Left lung (tissue), 14 donors: Measurements from ENCODE around the gene APRT. TPM values are rescaled to one million over a fixed set of nuclear protein-coding genes. Genes with fewer than 3 reads are reported as not detected.
A peak's percentile ranks its signal among the peaks of the same experiment; 100 is the strongest.

ENCODE experiments used
- ATAC-seq: fragments of 200-7000 bp; cut with Tn5 transposase; one replicate; pipeline ENCODE4 v1.9.1; 2020; ENCODE audit warnings: moderate library complexity
- DNase-seq, 4 donors: peaks; one replicate each; pipeline ENCODE4 v3.0.0-alpha.2; 2013 to 2020
- H3K27ac ChIP-seq, 2 donors: fragments of 200-600 bp; sonication (generic) in 1 of 2; one replicate each; pipeline versions ENCODE4 v1.5.0 to v1.8.0; 2020 to 2021
- H3K27me3 ChIP-seq, 2 donors: fragments of 200-600 bp; sonication (generic) in 1 of 2; one replicate each; pipeline versions ENCODE4 v1.5.0 to v1.8.0; 2020 to 2021
- H3K36me3 ChIP-seq, 2 donors: fragments of 200-600 bp; sonication (generic) in 1 of 2; one replicate each; pipeline versions ENCODE4 v1.5.0 to v1.8.0; 2020 to 2021
- H3K4me1 ChIP-seq, 2 donors: fragments of 200-600 bp; one replicate each; pipeline ENCODE4 v1.8.0; 2021
- H3K4me3 ChIP-seq, 2 donors: fragments of 200-600 bp; sonication (generic) in 1 of 2; one replicate each; pipeline versions ENCODE4 v1.5.0 to v1.8.0; 2020 to 2021; ENCODE audit warnings: mild to moderate bottlenecking in 1 of 2
- H3K9me3 ChIP-seq, 2 donors: fragments of 200-600 bp; sonication (generic) in 1 of 2; one replicate each; pipeline versions ENCODE4 v1.5.0 to v1.8.0; 2020 to 2021
- CTCF ChIP-seq, 2 donors: fragments of 200-600 bp; sonication (generic) in 1 of 2; IDR thresholded peaks; one replicate each; pipeline versions ENCODE4 v1.5.0 to v1.8.0; 2021; ENCODE audit warnings: antibody characterized with exemption in 2 of 2
- intact Hi-C, 2 donors: fragments of 100-400 bp; cut with DNase I; formaldehyde crosslinking; loops; one replicate each; pipeline versions ENCODE4 v1.11.2 to v1.14.2; 2022
- long read RNA-seq, 12 donors: library from polyadenylated mRNA in 2 of 12; unstranded in 2 of 12; transcript quantifications; one replicate each; pipeline ENCODE4 v2.0.0 and lab custom pipeline, GENCODE V29; 2019 to 2026
- polyA plus RNA-seq, 6 donors: library from polyadenylated mRNA; unstranded; fragments of 120-200 nt; gene quantifications; one replicate each; pipeline ENCODE4 v1.2.1, GENCODE V29; 2013; ENCODE audit not compliant: insufficient read length in 6 of 6
- total RNA-seq, 2 donors: library from RNA; stranded (reverse); fragmentation: NEBNext Ultra II Directional; extraction: Animal tissue kit (Norgen Biotek cat#: 25700); gene quantifications; one replicate each; pipeline ENCODE4 v1.2.1, GENCODE V29; 2021
- donor health status: DM: no; HTN: yes; CAD: no.
- donor health status: DM: no; HTN: no; CAD: no.

The APRT gene
- total RNA-seq (100 to 1,000 TPM; 108 to 161 TPM), polyA plus RNA-seq (100 to 1,000 TPM in 2 of 6 donors, 10 to 100 TPM in 4; 69.9 to 106 (median 83.4) TPM)
- long read RNA-seq, donor 1, transcript APRT-201 (5 exons, 947 nt): major isoform, 82 of 155 reads
- long read RNA-seq, donor 1, transcript APRT-202 (5 exons, 664 nt): minor isoform, 28 of 155 reads
- long read RNA-seq, donor 1, partial matches to known transcripts: 0 of 155 reads
- long read RNA-seq, donor 1, other reads (novel, unspliced or antisense): 36 of 155 reads
- long read RNA-seq, donor 2, transcript APRT-201 (5 exons, 947 nt): major isoform, 48 of 99 reads
- long read RNA-seq, donor 2, transcript APRT-202 (5 exons, 664 nt): minor isoform, 26 of 99 reads
- long read RNA-seq, donor 2, partial matches to known transcripts: 0 of 99 reads
- long read RNA-seq, donor 2, other reads (novel, unspliced or antisense): 20 of 99 reads
- long read RNA-seq, donor 3, transcript APRT-201 (5 exons, 947 nt): major isoform, 48 of 91 reads
- long read RNA-seq, donor 3, transcript APRT-202 (5 exons, 664 nt): minor isoform, 27 of 91 reads
- long read RNA-seq, donor 3, partial matches to known transcripts: 0 of 91 reads
- long read RNA-seq, donor 3, other reads (novel, unspliced or antisense): 13 of 91 reads
- long read RNA-seq, donor 4, transcript APRT-202 (5 exons, 664 nt): minor isoform, 22 of 223 reads
- long read RNA-seq, donor 4, transcript APRT-201 (5 exons, 947 nt): major isoform, 175 of 223 reads
- long read RNA-seq, donor 4, partial matches to known transcripts: 7 of 223 reads
- long read RNA-seq, donor 4, other reads (novel, unspliced or antisense): 18 of 223 reads
- long read RNA-seq, donor 5, transcript APRT-202 (5 exons, 664 nt): minor isoform, 26 of 83 reads
- long read RNA-seq, donor 5, transcript APRT-201 (5 exons, 947 nt): major isoform, 47 of 83 reads
- long read RNA-seq, donor 5, partial matches to known transcripts: 0 of 83 reads
- long read RNA-seq, donor 5, other reads (novel, unspliced or antisense): 5 of 83 reads
- long read RNA-seq, donor 6, transcript APRT-202 (5 exons, 664 nt): minor isoform, 28 of 122 reads
- long read RNA-seq, donor 6, transcript APRT-201 (5 exons, 947 nt): major isoform, 43 of 122 reads
- long read RNA-seq, donor 6, partial matches to known transcripts: 25 of 122 reads
- long read RNA-seq, donor 6, other reads (novel, unspliced or antisense): 19 of 122 reads
- long read RNA-seq, donor 7, transcript APRT-202 (5 exons, 664 nt): minor isoform, 11 of 49 reads
- long read RNA-seq, donor 7, transcript APRT-201 (5 exons, 947 nt): major isoform, 28 of 49 reads
- long read RNA-seq, donor 7, partial matches to known transcripts: 0 of 49 reads
- long read RNA-seq, donor 7, other reads (novel, unspliced or antisense): 6 of 49 reads
- long read RNA-seq, donor 8, transcript APRT-201 (5 exons, 947 nt): major isoform, 53 of 96 reads
- long read RNA-seq, donor 8, transcript APRT-202 (5 exons, 664 nt): minor isoform, 25 of 96 reads
- long read RNA-seq, donor 8, partial matches to known transcripts: 0 of 96 reads
- long read RNA-seq, donor 8, other reads (novel, unspliced or antisense): 15 of 96 reads
- long read RNA-seq, donor 9: 0 reads
- long read RNA-seq, donor 10, transcript APRT-201 (5 exons, 947 nt): major isoform, 322 of 441 reads
- long read RNA-seq, donor 10, transcript APRT-202 (5 exons, 664 nt): minor isoform, 74 of 441 reads
- long read RNA-seq, donor 10, partial matches to known transcripts: 8 of 441 reads
- long read RNA-seq, donor 10, other reads (novel, unspliced or antisense): 34 of 441 reads
- long read RNA-seq, donor 11: 0 reads
- long read RNA-seq, donor 12, transcript APRT-201 (5 exons, 947 nt): major isoform, 47 of 80 reads
- long read RNA-seq, donor 12, transcript APRT-202 (5 exons, 664 nt): minor isoform, 22 of 80 reads
- long read RNA-seq, donor 12, partial matches to known transcripts: 0 of 80 reads
- long read RNA-seq, donor 12, other reads (novel, unspliced or antisense): 8 of 80 reads

GRCh38 chr16:88811769-88812512 is at the start of gene APRT:
Gene APRT, minus strand, starts transcription at chr16:88811928. Its CDS starts 29 bp downstream, at chr16:88811899.
- ATAC-seq: peak; percentile 92
- Histone ChIP-seq H3K4me1 (peaks cover 11 to 36% of the 10 kb centered on the region in 2 donors), H3K27me3 (no peaks in the 10 kb centered on the region), H3K4me3 (peak within 1 kb of the TSS; percentile 82 to 91), H3K27ac (peak within 1 kb of the TSS; percentile 88 to 94), H3K36me3 (peaks cover 0 to 36% of the 10 kb centered on the region in 2 donors), H3K9me3 (no peaks in the 10 kb centered on the region)
- intact Hi-C loops: no loop called here
- peak in 1 of 2 donors; percentile 38 for TF ChIP-seq CTCF (IDR thresholded peaks at IDR 0.05)
- DNase-seq: peak; percentile 90 to 99 (median 96)

GRCh38 chr16:88861359-88861758 is 49.6 kb upstream of the APRT start:
- H3K9me3 ChIP-seq: no peaks in the 10 kb centered on the region
- peaks cover 0 to 50% of the 10 kb centered on the region in 2 donors for H3K36me3 ChIP-seq
- intact Hi-C loops: no loop called here
- H3K27me3 ChIP-seq: peaks cover 0 to 9% of the 10 kb centered on the region in 2 donors
- DNase-seq (no peak), ATAC-seq (no peak)
- no peak overlapping the region for H3K4me3 ChIP-seq
- peaks cover 9 to 23% of the 10 kb centered on the region in 2 donors for H3K4me1 ChIP-seq
- no peak overlapping the region for H3K27ac ChIP-seq
- no peak for TF ChIP-seq CTCF (IDR thresholded peaks at IDR 0.05)

- Histone ChIP-seq H3K4me3 (no peak overlapping the region), H3K27ac (no peak overlapping the region), H3K9me3 (no peaks in the 10 kb centered on the region), H3K36me3 (peaks cover 0 to 50% of the 10 kb centered on the region in 2 donors), H3K27me3 (no peaks in the 10 kb centered on the region), H3K4me1 (peaks cover 17 to 41% of the 10 kb centered on the region in 2 donors)
- no peak for TF ChIP-seq CTCF (IDR thresholded peaks at IDR 0.05)
- ATAC-seq: no peak
- no peak for DNase-seq
- intact Hi-C loops: no loop called here
Observed at GRCh38 chr16:88859381-88860091, 47.8 kb upstream of the APRT start.
